OCI-LY1 (cell line): ENCODE data around the gene RAB30.

Source experiments
- CTCF ChIP-seq: fragments of 200-600 bp; sonication (generic), shearing (Covaris generic); IDR thresholded peaks from 2 replicates; pipeline ENCODE4 v1.5.1; 2017; ENCODE audit warnings: mild to moderate bottlenecking, antibody characterized with exemption, low read length, moderate library complexity, mixed read lengths
- EZH2 ChIP-seq: fragments of 200-600 bp; sonication (generic), shearing (Covaris generic); IDR thresholded peaks from 2 replicates; pipeline ENCODE4 v1.8.0; 2017; ENCODE audit warnings: borderline replicate concordance, mixed run types, mild to moderate bottlenecking, antibody characterized with exemption, low read length, moderate library complexity, mixed read lengths

- TF ChIP-seq CTCF: no peak
- no peak for TF ChIP-seq EZH2
Observed at GRCh38 chr11:82994604-82995230, 77.0 kb downstream of the RAB30 start.
